Pancreas (tissue), 10 donors: ENCODE results near the gene ARHGAP26. TPM values are rescaled to one million over a fixed set of nuclear protein-coding genes. Genes with fewer than 3 reads are reported as not detected.
A peak's percentile ranks its signal among the peaks of the same experiment; 100 is the strongest.

Experiments used
- ATAC-seq, 4 donors: fragments of 200-7000 bp; cut with Tn5 transposase; one replicate each; pipeline versions ENCODE4 v1.8.0 to v1.9.1; 2020; ENCODE audit warnings: mild to moderate bottlenecking in 4 of 4, moderate library complexity in 4 of 4
- DNase-seq, 6 donors: peaks; one replicate each; pipeline ENCODE4 v3.0.0-alpha.2; 2020
- FAIRE-seq: peaks from 2 replicates; lab custom pipeline; 2012; peaks lifted over from hg19 to GRCh38; lab: Jason Lieb, UNC
- H3K27ac ChIP-seq, 4 donors: fragments of 200-600 bp; sonication (generic); 1 replicate in 3 of 4; 2 replicates in 1 of 4; pipeline versions ENCODE4 v1.5.0 to v1.8.0; 2020
- H3K27me3 ChIP-seq, 4 donors: fragments of 200-600 bp; one replicate each; pipeline ENCODE4 v1.8.0; 2021
- H3K36me3 ChIP-seq, 3 donors: fragments of 200-600 bp; sonication (generic) in 1 of 3; one replicate each; pipeline versions ENCODE4 v1.5.0 to v1.8.0; 2020 to 2021
- H3K4me1 ChIP-seq, 3 donors: fragments of 200-600 bp; one replicate each; pipeline ENCODE4 v1.8.0; 2021
- H3K4me3 ChIP-seq, 4 donors: fragments of 200-600 bp; sonication (generic) in 2 of 4; one replicate each; pipeline versions ENCODE4 v1.5.0 to v1.8.0; 2020 to 2021
- H3K9me3 ChIP-seq, 4 donors: fragments of 200-600 bp; one replicate each; pipeline ENCODE4 v1.8.0; 2021
- WGBS, 2 donors: extraction: QIAGEN DNeasy Blood & Tissue Kit; methylation state at CpG; one replicate each; pipeline ENCODE4 v1.1.7; 2013; 5-methylcytosine and 5-hydroxymethylcytosine counted together
- intact Hi-C, 3 donors: fragments of 100-400 bp; cut with DNase I; formaldehyde crosslinking; loops; one replicate each; pipeline versions ENCODE4 v1.11.1 to v1.14.2; 2022
- polyA plus RNA-seq, 2 donors: library from polyadenylated mRNA; stranded (reverse); fragments of 200-250 nt; gene quantifications; one replicate each; pipeline ENCODE4 v1.2.3, GENCODE V29; 2013
- total RNA-seq, 6 donors: library from RNA; stranded (reverse); fragmentation: NEBNext Ultra II Directional in 4 of 6; extraction: Animal tissue kit (Norgen Biotek cat#: 25700) in 4 of 6; gene quantifications; one replicate each; pipeline versions ENCODE4 v1.2.1 to v1.2.4, GENCODE V29; 2021 to 2023
- TF ChIP-seq, protein P1 (sequence below), 4 donors: fragments of 200-600 bp; sonication (generic) in 3 of 4; IDR thresholded peaks; one replicate each; pipeline versions ENCODE4 v1.5.0 to v1.8.0; 2021; ENCODE audit warnings: antibody characterized with exemption in 4 of 4
- donor health status: healthy with polysubstance abuse.
- donor health status: DM: no; HTN: no; CAD: no; lungs with moderate emphysema.
- donor health status: DM: no; HTN: no; CAD: no.
- donor health status: control.
- donor health status: control.
- donor health status: Bipolar disorder and iron deficiency.
- donor health status: DM: yes; HTN: yes; CAD: no.
- donor health status: DM: no; HTN: no; CAD: no.
- donor health status: DM: no; HTN: no; CAD: no.
- donor health status: DM: yes; HTN: yes; CAD: no.

The ARHGAP26 gene
- total and polyA plus RNA-seq, 8 donors: 3.0 to 28.1 (median 10.3) TPM

DNA sequence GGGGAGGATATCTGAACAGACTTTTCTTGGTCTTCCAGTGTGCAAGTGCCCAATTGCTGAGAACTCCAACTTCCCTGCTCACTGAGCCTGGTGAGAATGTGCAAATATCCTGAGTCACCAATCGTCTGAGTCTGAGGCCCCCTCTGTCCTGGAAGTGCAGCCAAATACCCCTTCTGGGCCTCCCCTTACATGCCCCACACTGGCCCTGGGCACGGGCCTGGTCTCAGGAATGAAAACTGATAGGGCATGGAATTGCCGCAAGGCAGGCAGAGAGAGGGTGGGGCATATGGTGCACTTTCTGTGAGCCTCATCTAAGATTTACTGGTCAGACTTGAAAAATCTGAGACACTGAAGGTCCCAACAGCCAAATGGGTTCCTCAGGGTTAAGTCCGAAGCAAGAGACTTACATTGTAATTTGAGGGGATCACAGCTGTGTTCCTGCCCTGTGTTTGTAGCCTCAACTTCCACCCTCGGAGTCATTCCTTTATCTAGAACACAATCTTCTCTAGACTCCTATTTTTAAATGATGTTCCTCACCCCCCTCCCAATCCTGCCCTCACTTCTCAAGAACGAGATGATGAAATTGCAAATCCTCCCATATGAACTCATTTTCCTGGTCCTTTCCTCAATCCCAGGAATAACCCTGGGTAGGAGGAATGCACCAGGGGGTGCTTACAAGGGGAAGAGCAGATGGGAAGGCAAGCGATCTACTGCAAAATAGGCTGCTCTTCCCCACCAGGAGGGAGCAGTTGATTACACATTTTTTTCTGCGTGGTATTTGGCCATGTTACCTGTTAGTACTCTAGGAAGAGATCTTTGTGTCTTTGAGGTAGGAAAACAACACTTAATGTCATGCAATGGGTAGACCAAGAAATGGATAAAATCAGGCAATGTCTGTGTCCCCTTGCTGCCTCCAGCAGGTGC lies 34.6 kb upstream of the ARHGAP26 start:
- Histone ChIP-seq H3K27ac (no peak overlapping the region), H3K27me3 (no peaks in the 10 kb centered on the region), H3K36me3 (no peaks in the 10 kb centered on the region), H3K4me3 (no peak overlapping the region), H3K4me1 (no peaks in the 10 kb centered on the region), H3K9me3 (no peaks in the 10 kb centered on the region)
- DNase-seq (no peak), ATAC-seq (no peak), FAIRE-seq (no peak)
- TF ChIP-seq, protein P1, sequence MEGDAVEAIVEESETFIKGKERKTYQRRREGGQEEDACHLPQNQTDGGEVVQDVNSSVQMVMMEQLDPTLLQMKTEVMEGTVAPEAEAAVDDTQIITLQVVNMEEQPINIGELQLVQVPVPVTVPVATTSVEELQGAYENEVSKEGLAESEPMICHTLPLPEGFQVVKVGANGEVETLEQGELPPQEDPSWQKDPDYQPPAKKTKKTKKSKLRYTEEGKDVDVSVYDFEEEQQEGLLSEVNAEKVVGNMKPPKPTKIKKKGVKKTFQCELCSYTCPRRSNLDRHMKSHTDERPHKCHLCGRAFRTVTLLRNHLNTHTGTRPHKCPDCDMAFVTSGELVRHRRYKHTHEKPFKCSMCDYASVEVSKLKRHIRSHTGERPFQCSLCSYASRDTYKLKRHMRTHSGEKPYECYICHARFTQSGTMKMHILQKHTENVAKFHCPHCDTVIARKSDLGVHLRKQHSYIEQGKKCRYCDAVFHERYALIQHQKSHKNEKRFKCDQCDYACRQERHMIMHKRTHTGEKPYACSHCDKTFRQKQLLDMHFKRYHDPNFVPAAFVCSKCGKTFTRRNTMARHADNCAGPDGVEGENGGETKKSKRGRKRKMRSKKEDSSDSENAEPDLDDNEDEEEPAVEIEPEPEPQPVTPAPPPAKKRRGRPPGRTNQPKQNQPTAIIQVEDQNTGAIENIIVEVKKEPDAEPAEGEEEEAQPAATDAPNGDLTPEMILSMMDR (IDR thresholded peaks at IDR 0.05): no peak
- WGBS, 2 donors: 71 to 84% methylated on average over 8 of the region's 8 CpGs
- intact Hi-C loops: no loop called here

DNA sequence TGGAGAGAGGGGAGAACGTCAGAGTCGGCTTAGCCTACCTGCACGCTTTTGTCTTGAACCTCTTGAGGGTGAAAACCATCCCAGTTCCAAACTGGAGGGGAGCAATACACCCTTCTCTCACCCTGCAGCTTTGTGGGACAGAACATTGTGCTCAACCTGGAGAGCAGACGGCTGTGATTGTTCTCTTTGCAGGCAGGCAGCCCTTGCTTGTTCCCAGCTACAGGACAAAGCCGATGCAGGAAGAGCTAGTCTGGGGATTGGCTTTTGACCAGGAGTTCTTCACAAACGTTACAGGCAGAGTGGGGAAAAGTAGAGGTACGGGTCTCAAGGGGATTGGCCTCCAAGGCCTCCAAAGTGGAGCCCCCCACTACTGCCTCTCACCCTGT lies 33.9 kb upstream of the ARHGAP26 start:
- Histone ChIP-seq H3K27me3 (no peaks in the 10 kb centered on the region), H3K27ac (no peak overlapping the region), H3K36me3 (no peaks in the 10 kb centered on the region), H3K4me3 (no peak overlapping the region), H3K9me3 (no peaks in the 10 kb centered on the region), H3K4me1 (no peaks in the 10 kb centered on the region)
- intact Hi-C loops: no loop called here
- FAIRE-seq: no peak
- WGBS, 2 donors: 65 to 68% methylated on average over 7 of the region's 7 CpGs
- no peak for DNase-seq
- no peak for ATAC-seq
- TF ChIP-seq, protein P1 (IDR thresholded peaks at IDR 0.05): no peak

DNA sequence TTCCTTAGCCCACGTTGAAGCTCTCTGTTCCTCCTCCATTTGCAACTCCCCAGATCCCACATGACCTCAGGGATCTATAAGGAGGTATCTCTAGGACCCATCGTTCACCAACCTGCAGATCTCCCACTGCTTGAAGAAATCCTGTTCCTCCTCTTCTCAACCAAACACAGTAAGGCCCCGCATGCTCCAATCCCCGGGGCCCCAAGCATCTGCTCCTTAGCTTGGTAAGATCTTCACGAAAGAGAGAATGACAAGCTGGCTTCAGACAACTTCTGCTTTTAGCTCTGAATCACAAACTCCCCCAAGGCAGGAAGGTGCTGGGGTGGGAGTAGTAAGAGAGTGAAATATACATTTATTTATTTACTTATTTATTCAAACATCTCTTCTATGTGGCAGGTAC lies 33.0 kb upstream of the ARHGAP26 start:
- Histone ChIP-seq H3K4me1 (no peaks in the 10 kb centered on the region), H3K27me3 (no peaks in the 10 kb centered on the region), H3K36me3 (no peaks in the 10 kb centered on the region), H3K27ac (no peak overlapping the region), H3K4me3 (no peak overlapping the region), H3K9me3 (no peaks in the 10 kb centered on the region)
- no peak for FAIRE-seq
- TF ChIP-seq, protein P1 (IDR thresholded peaks at IDR 0.05): no peak
- intact Hi-C loops: no loop called here
- DNase-seq: no peak
- 67 to 71% methylated on average over 5 of the region's 5 CpGs for WGBS, 2 donors
- ATAC-seq: no peak

DNA sequence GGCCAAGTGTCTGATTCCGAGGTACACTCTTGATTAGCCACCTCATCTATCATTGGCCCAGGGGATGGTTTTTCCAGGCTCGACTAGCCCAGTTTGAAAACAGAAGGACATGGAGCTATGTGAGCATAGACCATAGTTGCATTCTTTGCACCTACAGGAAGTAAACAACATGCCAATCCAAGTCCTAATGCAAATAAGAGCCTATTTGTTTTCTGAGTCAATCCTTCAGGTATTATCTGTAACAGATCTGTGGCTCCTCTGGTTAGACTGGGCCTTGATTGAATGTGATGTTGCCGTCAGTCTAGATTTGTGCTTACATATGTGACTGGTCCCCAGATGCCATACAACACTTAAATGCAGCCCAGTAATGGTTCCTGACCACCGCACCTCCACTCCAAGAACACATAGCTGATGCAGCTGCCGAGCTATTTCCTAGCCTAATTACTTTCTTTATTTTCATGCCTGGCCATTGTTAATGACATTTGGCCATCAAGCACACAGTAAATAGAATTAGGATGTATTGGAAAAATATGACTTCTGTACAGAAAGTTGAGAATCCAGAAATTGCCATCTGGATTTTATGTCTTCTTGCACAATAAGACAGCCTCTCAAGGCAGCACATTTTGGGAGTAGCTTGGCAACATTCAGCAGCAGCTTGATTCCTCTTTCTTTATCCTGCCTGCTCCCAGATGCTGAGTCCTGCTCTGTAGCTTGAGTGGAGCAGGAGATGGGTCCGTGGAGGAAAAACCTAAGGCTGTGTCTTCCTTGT lies 29.5 kb upstream of the ARHGAP26 start:
- 61 to 67% methylated on average over 6 of the region's 6 CpGs for WGBS, 2 donors
- no peaks in the 10 kb centered on the region for H3K4me1 ChIP-seq
- H3K4me3 ChIP-seq: no peak overlapping the region
- H3K27ac ChIP-seq: no peak overlapping the region
- no peaks in the 10 kb centered on the region for H3K9me3 ChIP-seq
- no peaks in the 10 kb centered on the region for H3K36me3 ChIP-seq
- TF ChIP-seq, protein P1 (IDR thresholded peaks at IDR 0.05): no peak
- FAIRE-seq (no peak), ATAC-seq (peak in 3 of 4 donors; percentile 15 to 34 (median 30)), DNase-seq (no peak)
- intact Hi-C loops: no loop called here
- H3K27me3 ChIP-seq: no peaks in the 10 kb centered on the region
